Measurements from ENCODE around the gene DTWD2. TPM values are rescaled to one million over a fixed set of nuclear protein-coding genes. Genes with fewer than 3 reads are reported as not detected.

DTWD2 gene
- total RNA-seq, 1 experiment from 2014 or later, result 4.9 TPM

DNA sequence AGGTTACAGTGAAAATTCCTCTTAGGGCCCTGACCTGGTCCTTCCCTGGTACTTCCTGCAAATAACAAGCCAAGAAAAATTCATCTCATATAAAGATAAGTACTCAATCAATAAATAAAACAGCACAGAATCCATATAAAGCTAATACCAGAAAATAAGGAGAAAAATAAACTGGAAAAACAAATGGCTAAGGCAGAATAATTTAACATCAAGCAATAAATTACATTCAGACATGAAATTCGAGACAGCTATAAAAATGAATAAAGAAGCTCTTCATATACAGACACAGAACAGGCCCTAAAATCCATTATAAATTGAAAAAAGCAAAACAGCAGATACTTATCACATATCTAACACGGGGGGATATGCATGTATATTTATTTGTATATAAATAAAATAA lies 99.2 kb downstream of the DTWD2 start:
- no peaks in the 10 kb centered on the region for H3K9me2 ChIP-seq (ENCODE audit: insufficient read depth)
- no peak overlapping the region for H3K4me2 ChIP-seq
- H2AFZ ChIP-seq, result no peak overlapping the region
- POLR2A ChIA-PET (ENCODE audit: unreplicated experiment), result interaction anchor here (0.7 kb wide), 1 partner anchor 9 kb away, joined by 4 read pairs; no protein-coding TSS in a partner anchor
- TF ChIP-seq, protein P1, sequence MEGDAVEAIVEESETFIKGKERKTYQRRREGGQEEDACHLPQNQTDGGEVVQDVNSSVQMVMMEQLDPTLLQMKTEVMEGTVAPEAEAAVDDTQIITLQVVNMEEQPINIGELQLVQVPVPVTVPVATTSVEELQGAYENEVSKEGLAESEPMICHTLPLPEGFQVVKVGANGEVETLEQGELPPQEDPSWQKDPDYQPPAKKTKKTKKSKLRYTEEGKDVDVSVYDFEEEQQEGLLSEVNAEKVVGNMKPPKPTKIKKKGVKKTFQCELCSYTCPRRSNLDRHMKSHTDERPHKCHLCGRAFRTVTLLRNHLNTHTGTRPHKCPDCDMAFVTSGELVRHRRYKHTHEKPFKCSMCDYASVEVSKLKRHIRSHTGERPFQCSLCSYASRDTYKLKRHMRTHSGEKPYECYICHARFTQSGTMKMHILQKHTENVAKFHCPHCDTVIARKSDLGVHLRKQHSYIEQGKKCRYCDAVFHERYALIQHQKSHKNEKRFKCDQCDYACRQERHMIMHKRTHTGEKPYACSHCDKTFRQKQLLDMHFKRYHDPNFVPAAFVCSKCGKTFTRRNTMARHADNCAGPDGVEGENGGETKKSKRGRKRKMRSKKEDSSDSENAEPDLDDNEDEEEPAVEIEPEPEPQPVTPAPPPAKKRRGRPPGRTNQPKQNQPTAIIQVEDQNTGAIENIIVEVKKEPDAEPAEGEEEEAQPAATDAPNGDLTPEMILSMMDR (conservative IDR thresholded peaks at IDR 0.05), result no peak
- no peak for TF ChIP-seq EZH2 (IDR thresholded peaks at IDR 0.05; ENCODE audit: low read depth)
- H3K27me3 ChIP-seq (ENCODE audit: insufficient read depth, low read depth), result no peaks in the 10 kb centered on the region
- intact Hi-C loops (cut with micrococcal nuclease; ENCODE audit: unreplicated experiment), result no loop called here
- H3K36me3 ChIP-seq (ENCODE audit: low read depth), result no peaks in the 10 kb centered on the region
- CTCF ChIA-PET, result no interaction called here
- no peaks in the 10 kb centered on the region for H3K4me1 ChIP-seq (replicated peaks; ENCODE audit: insufficient read depth)
- no peaks in the 10 kb centered on the region for H4K20me1 ChIP-seq (ENCODE audit: insufficient read depth)
- H3K9me3 ChIP-seq (ENCODE audit: insufficient read depth, low read depth), result no peaks in the 10 kb centered on the region
- no peak for DNase-seq
- H3K27ac ChIP-seq, result no peak overlapping the region
- H3K79me2 ChIP-seq (ENCODE audit: low read depth), result no peaks in the 10 kb centered on the region
- no TSS peak for BruUV-seq (replicated peaks)
- no peaks in the 10 kb centered on the region for H3F3A ChIP-seq (ENCODE audit: insufficient read depth, low read depth)
- H3K4me3 ChIP-seq, result no peak overlapping the region

DNA sequence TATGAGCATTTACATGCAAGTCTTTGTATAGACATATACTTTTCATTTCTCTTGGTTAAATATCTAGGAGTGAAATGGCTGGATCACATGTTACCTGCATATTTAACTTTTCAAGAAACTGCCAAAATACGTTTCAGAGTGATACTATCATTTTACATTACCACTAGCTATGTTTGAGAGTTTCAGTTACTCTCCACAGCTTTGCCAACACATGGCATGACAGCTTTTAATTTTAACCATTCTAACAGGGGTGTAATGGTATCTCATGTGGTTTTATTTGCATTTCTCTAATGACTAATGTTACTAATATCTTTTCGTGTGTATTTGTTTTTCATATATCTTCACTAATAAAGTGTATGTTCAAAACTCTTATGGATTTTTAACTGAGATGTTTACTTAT lies 99.8 kb downstream of the DTWD2 start:
- DNase-seq, result no peak
- Histone ChIP-seq H3K4me2 (no peak overlapping the region), H3K9me3 (ENCODE audit: insufficient read depth, low read depth) (no peaks in the 10 kb centered on the region), H3K4me1 (replicated peaks; ENCODE audit: insufficient read depth) (no peaks in the 10 kb centered on the region), H3K4me3 (no peak overlapping the region), H3K9me2 (ENCODE audit: insufficient read depth) (no peaks in the 10 kb centered on the region), H3K27ac (no peak overlapping the region), H2AFZ (no peak overlapping the region), H3K36me3 (ENCODE audit: low read depth) (no peaks in the 10 kb centered on the region), H3K79me2 (ENCODE audit: low read depth) (no peaks in the 10 kb centered on the region), H3F3A (ENCODE audit: insufficient read depth, low read depth) (no peaks in the 10 kb centered on the region), H4K20me1 (ENCODE audit: insufficient read depth) (no peaks in the 10 kb centered on the region), H3K27me3 (ENCODE audit: insufficient read depth, low read depth) (no peaks in the 10 kb centered on the region)
- no TSS peak for BruUV-seq (replicated peaks)
- CTCF ChIA-PET, result no interaction called here
- intact Hi-C loops (cut with micrococcal nuclease; ENCODE audit: unreplicated experiment), result no loop called here
- no peak for TF ChIP-seq EZH2 (IDR thresholded peaks at IDR 0.05; ENCODE audit: low read depth)
- TF ChIP-seq, protein P1 (conservative IDR thresholded peaks at IDR 0.05), result no peak
- POLR2A ChIA-PET (ENCODE audit: unreplicated experiment), result interaction anchor here (0.7 kb wide), 1 partner anchor 8 kb away, joined by 4 read pairs; no protein-coding TSS in a partner anchor

- Histone ChIP-seq H3F3A (ENCODE audit: insufficient read depth, low read depth) (no peaks in the 10 kb centered on the region), H3K9me3 (ENCODE audit: insufficient read depth, low read depth) (no peaks in the 10 kb centered on the region), H4K20me1 (ENCODE audit: insufficient read depth) (no peaks in the 10 kb centered on the region), H3K36me3 (ENCODE audit: low read depth) (no peaks in the 10 kb centered on the region), H3K4me1 (replicated peaks; ENCODE audit: insufficient read depth) (no peaks in the 10 kb centered on the region), H2AFZ (no peak overlapping the region), H3K9me2 (ENCODE audit: insufficient read depth) (no peaks in the 10 kb centered on the region), H3K27ac (no peak overlapping the region), H3K79me2 (ENCODE audit: low read depth) (no peaks in the 10 kb centered on the region), H3K4me2 (no peak overlapping the region), H3K4me3 (no peak overlapping the region), H3K27me3 (ENCODE audit: insufficient read depth, low read depth) (no peaks in the 10 kb centered on the region)
- intact Hi-C loops (cut with micrococcal nuclease; ENCODE audit: unreplicated experiment), result no loop called here
- ChIA-PET CTCF (no interaction called here), POLR2A (ENCODE audit: unreplicated experiment) (no interaction called here)
- DNase-seq, result no peak
- no TSS peak for BruUV-seq (replicated peaks)
- no peak for TF ChIP-seq EZH2 (IDR thresholded peaks at IDR 0.05; ENCODE audit: low read depth)
- TF ChIP-seq, protein P1 (conservative IDR thresholded peaks at IDR 0.05), result no peak
Observed at GRCh38 chr5:118883362-118883761, 105.0 kb downstream of the DTWD2 start.
